DOHH2 (cell line): ENCODE measurements around the gene DUSP8.

ENCODE experiments used
- EZH2phosphoT487 ChIP-seq: fragments of 200-600 bp; sonication (generic); IDR thresholded peaks from 2 replicates; pipeline ENCODE4 v1.6.1; 2017; ENCODE audit warnings: borderline replicate concordance, mild to moderate bottlenecking, antibody characterized with exemption, low read length, moderate library complexity, mixed read lengths
- TF ChIP-seq, protein P1 (sequence below): fragments of 200-600 bp; sonication (generic); IDR thresholded peaks from one replicate; pipeline ENCODE4 v1.5.1; 2014; ENCODE audit warnings: antibody characterized with exemption, mild to moderate bottlenecking, low read depth, low read length; ENCODE audit not compliant: poor library complexity, severe bottlenecking

DNA sequence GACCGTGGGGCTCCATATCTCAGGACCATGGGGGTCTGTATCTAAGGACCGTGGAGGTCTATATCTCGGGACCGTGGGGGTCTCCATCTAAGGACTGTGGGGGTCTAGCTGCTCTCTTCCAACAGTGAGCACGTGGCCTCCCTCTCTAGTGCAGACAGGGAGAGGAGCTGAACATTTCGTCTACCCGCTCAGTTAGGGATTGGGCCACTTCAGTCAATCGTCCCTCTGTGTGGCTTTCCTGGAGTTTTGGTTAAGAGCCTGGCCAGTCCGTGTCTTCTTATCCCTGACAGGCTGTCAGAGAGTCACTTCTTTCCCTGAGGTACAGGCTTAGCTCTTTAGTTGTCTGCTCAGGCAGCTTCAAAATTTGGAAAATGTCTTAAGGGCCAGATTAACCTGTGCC is 9.9 kb upstream of the DUSP8 start:
- TF ChIP-seq, protein P1, sequence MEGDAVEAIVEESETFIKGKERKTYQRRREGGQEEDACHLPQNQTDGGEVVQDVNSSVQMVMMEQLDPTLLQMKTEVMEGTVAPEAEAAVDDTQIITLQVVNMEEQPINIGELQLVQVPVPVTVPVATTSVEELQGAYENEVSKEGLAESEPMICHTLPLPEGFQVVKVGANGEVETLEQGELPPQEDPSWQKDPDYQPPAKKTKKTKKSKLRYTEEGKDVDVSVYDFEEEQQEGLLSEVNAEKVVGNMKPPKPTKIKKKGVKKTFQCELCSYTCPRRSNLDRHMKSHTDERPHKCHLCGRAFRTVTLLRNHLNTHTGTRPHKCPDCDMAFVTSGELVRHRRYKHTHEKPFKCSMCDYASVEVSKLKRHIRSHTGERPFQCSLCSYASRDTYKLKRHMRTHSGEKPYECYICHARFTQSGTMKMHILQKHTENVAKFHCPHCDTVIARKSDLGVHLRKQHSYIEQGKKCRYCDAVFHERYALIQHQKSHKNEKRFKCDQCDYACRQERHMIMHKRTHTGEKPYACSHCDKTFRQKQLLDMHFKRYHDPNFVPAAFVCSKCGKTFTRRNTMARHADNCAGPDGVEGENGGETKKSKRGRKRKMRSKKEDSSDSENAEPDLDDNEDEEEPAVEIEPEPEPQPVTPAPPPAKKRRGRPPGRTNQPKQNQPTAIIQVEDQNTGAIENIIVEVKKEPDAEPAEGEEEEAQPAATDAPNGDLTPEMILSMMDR, result no peak
- TF ChIP-seq EZH2phosphoT487, result no peak
